PC-9 (cell line): ENCODE data around the gene CCT2. TPM values are rescaled to one million over a fixed set of nuclear protein-coding genes. Genes with fewer than 3 reads are reported as not detected.

Experiments
- BruUV-seq: library from RNA; stranded (reverse); fragments of 400-500 nt; replicated peaks from 2 replicates; lab custom pipeline; 2021; lab: Mats Ljungman, UMichigan
- CTCF ChIA-PET: fragments of 300-600 bp; sonication (Branson Sonifier 250); formaldehyde crosslinking; loops from one replicate; lab custom pipeline; 2022; ENCODE audit warnings: antibody characterized with exemption; lab: Charles Lee
- POLR2A ChIA-PET: fragments of 300-600 bp; sonication (Branson Sonifier 250); formaldehyde crosslinking; loops from one replicate; lab custom pipeline; 2022; ENCODE audit warnings: antibody characterized with exemption; ENCODE audit not compliant: unreplicated experiment; lab: Charles Lee
- DNase-seq, 2 experiments: peaks; one replicate each; pipeline versions ENCODE4 v3.0.0 to v3.0.0-alpha.2; 2015 to 2022; ENCODE audit warnings: mixed read lengths in 1 of 2
- H2AFZ ChIP-seq: fragments of 200-600 bp; sonication (generic); 2 replicates; pipeline ENCODE4 v1.8.1; 2017; ENCODE audit warnings: antibody characterized with exemption
- H3F3A ChIP-seq: fragments of 200-600 bp; sonication (generic); 2 replicates; pipeline ENCODE4 v1.8.1; 2017; ENCODE audit warnings: antibody characterized with exemption, mild to moderate bottlenecking, low read depth; ENCODE audit not compliant: insufficient read depth
- H3K27ac ChIP-seq: fragments of 200-600 bp; sonication (generic); 2 replicates; pipeline ENCODE4 v1.6.1; 2016; ENCODE audit warnings: mixed run types
- H3K27me3 ChIP-seq: fragments of 200-600 bp; sonication (generic); 2 replicates; pipeline ENCODE4 v1.6.1; 2016; ENCODE audit warnings: low read depth, mixed run types; ENCODE audit not compliant: insufficient read depth
- H3K36me3 ChIP-seq: fragments of 200-600 bp; sonication (generic); 2 replicates; pipeline ENCODE4 v1.6.1; 2016; ENCODE audit warnings: low read depth, mixed run types
- H3K4me1 ChIP-seq: fragments of 200-600 bp; sonication (generic); replicated peaks from 2 replicates; pipeline ENCODE4 v1.6.1; 2016; ENCODE audit warnings: mixed run types; ENCODE audit not compliant: insufficient read depth
- H3K4me2 ChIP-seq: fragments of 200-600 bp; sonication (generic); 2 replicates; pipeline ENCODE4 v1.6.1; 2017; ENCODE audit warnings: mixed run types
- H3K4me3 ChIP-seq: fragments of 200-600 bp; sonication (generic); 2 replicates; pipeline ENCODE4 v1.6.1; 2016; ENCODE audit warnings: mixed run types
- H3K79me2 ChIP-seq: fragments of 200-600 bp; sonication (generic); 2 replicates; pipeline ENCODE4 v1.6.1; 2017; ENCODE audit warnings: low read depth, mixed run types
- H3K9me2 ChIP-seq: fragments of 200-600 bp; sonication (generic); 2 replicates; pipeline ENCODE4 v1.8.1; 2017; ENCODE audit warnings: mild to moderate bottlenecking; ENCODE audit not compliant: insufficient read depth
- H3K9me3 ChIP-seq: fragments of 200-600 bp; sonication (generic); 2 replicates; pipeline ENCODE4 v1.8.1; 2016; ENCODE audit warnings: low read depth; ENCODE audit not compliant: insufficient read depth
- H4K20me1 ChIP-seq: fragments of 200-600 bp; sonication (generic); 2 replicates; pipeline ENCODE4 v1.8.1; 2017; ENCODE audit not compliant: insufficient read depth
- CTCF ChIP-seq: fragments of 200-600 bp; sonication (generic); conservative IDR thresholded peaks from 2 replicates; pipeline ENCODE4 v1.6.1; 2017; ENCODE audit warnings: mixed run types, antibody characterized with exemption, mild to moderate bottlenecking, moderate library complexity
- EZH2 ChIP-seq: fragments of 200-600 bp; sonication (generic); IDR thresholded peaks from 2 replicates; pipeline ENCODE4 v1.8.0; 2017; ENCODE audit warnings: antibody characterized with exemption, low read depth
- intact Hi-C: fragments of 100-400 bp; cut with micrococcal nuclease; formaldehyde crosslinking; loops from one replicate; pipeline ENCODE4 v1.10.0; 2022; ENCODE audit not compliant: unreplicated experiment
- total RNA-seq: library from RNA; stranded (reverse); gene quantifications from 2 replicates; pipeline ENCODE4 v1.2.3, GENCODE V29; 2021

CCT2 gene
- total RNA-seq, 1 experiment from 2014 or later: 162 TPM

GRCh38 chr12:69569236-69569635, 16.0 kb upstream of the CCT2 start:
- Histone ChIP-seq H3K36me3 (peaks cover 22% of the 10 kb centered on the region), H3K4me3 (no peak overlapping the region), H3K79me2 (0 out of 2 replicates have a peak, but pooled peaks cover 3% of the 10 kb centered on the region), H4K20me1 (peaks cover 7% of the 10 kb centered on the region; the same call in 1 of the 2 replicates), H3K27me3 (no peaks in the 10 kb centered on the region), H3K9me2 (no peaks in the 10 kb centered on the region), H3K27ac (peak overlapping the region; percentile 5; the same call in 1 of the 2 replicates), H3F3A (0 out of 2 replicates have a peak, but pooled peaks cover 12% of the 10 kb centered on the region), H2AFZ (no peak overlapping the region), H3K4me1 (no peaks in the 10 kb centered on the region), H3K9me3 (no peaks in the 10 kb centered on the region), H3K4me2 (no peak overlapping the region)
- ChIA-PET CTCF (interaction anchor here (0.5 to 1.1 kb wide), 3 partner anchors 251 to 1076 kb away, joined by 3 to 5 read pairs (median 4); no protein-coding TSS in a partner anchor), POLR2A (no interaction called here)
- TF ChIP-seq CTCF: no peak
- TF ChIP-seq EZH2: no peak
- no peak for DNase-seq
- BruUV-seq: no TSS peak
- intact Hi-C loops: no loop called here

- Histone ChIP-seq H2AFZ (no peak overlapping the region), H3K36me3 (peaks cover 16% of the 10 kb centered on the region), H3K4me1 (no peaks in the 10 kb centered on the region), H3K9me3 (no peaks in the 10 kb centered on the region), H4K20me1 (peaks cover 7% of the 10 kb centered on the region; the same call in 1 of the 2 replicates), H3F3A (0 out of 2 replicates have a peak, but pooled peaks cover 12% of the 10 kb centered on the region), H3K79me2 (0 out of 2 replicates have a peak, but pooled peaks cover 3% of the 10 kb centered on the region), H3K9me2 (no peaks in the 10 kb centered on the region), H3K4me2 (no peak overlapping the region), H3K27ac (no peak overlapping the region), H3K4me3 (no peak overlapping the region), H3K27me3 (no peaks in the 10 kb centered on the region)
- intact Hi-C loops: loop anchor here (1.0 to 2.0 kb wide), 3 partner anchors 99 to 179 kb away; partner anchors contain the start of gene FRS2
- POLR2A ChIA-PET: no interaction called here
- DNase-seq: no peak
- no TSS peak for BruUV-seq
- CTCF ChIA-PET: interaction anchor here (0.5 to 1.2 kb wide), 4 partner anchors 250 to 1075 kb away, joined by 3 to 5 read pairs (median 4); no protein-coding TSS in a partner anchor
- TF ChIP-seq EZH2 (no peak), CTCF (no peak)
Measured at GRCh38 chr12:69570000-69570516, 15.2 kb upstream of the CCT2 start.

GRCh38 chr12:69570545-69571399, 14.5 kb upstream of the CCT2 start:
- H3K4me1 ChIP-seq: no peaks in the 10 kb centered on the region
- H4K20me1 ChIP-seq: peaks cover 7% of the 10 kb centered on the region; the same call in 1 of the 2 replicates
- DNase-seq: peak; percentile 47 to 55
- peaks cover 16% of the 10 kb centered on the region for H3K36me3 ChIP-seq
- BruUV-seq: no TSS peak
- 0 out of 2 replicates have a peak, but pooled peaks cover 3% of the 10 kb centered on the region for H3K79me2 ChIP-seq
- no peaks in the 10 kb centered on the region for H3K9me2 ChIP-seq
- H3K27me3 ChIP-seq: no peaks in the 10 kb centered on the region
- no peak overlapping the region for H3K4me2 ChIP-seq
- intact Hi-C loops: loop anchor here (1.0 to 2.0 kb wide), 3 partner anchors 100 to 180 kb away; partner anchors contain the start of gene FRS2
- H3K27ac ChIP-seq: no peak overlapping the region
- no peak overlapping the region for H2AFZ ChIP-seq
- ChIA-PET POLR2A (interaction anchor here (0.6 kb wide), 2 partner anchors 62 to 100 kb away, joined by 3 read pairs; partner anchors contain the start of gene FRS2), CTCF (interaction anchor here (0.6 to 1.2 kb wide), 5 partner anchors 13 to 281 kb away, joined by 3 to 5 read pairs (median 3); no protein-coding TSS in a partner anchor)
- H3K4me3 ChIP-seq: no peak overlapping the region
- 0 out of 2 replicates have a peak, but pooled peaks cover 12% of the 10 kb centered on the region for H3F3A ChIP-seq
- H3K9me3 ChIP-seq: no peaks in the 10 kb centered on the region
- TF ChIP-seq CTCF (peak; percentile 89), EZH2 (no peak)
